Sigmoid colon (tissue), 7 donors: ENCODE results near the gene INSL3. TPM values are rescaled to one million over a fixed set of nuclear protein-coding genes. Genes with fewer than 3 reads are reported as not detected.

ENCODE experiments used
- DNase-seq: peaks from one replicate; pipeline ENCODE4 v3.0.0-alpha.2; 2019
- H3K27ac ChIP-seq, 4 donors: fragments of 200-600 bp; sonication (generic); one replicate each; pipeline ENCODE4 v1.5.1; 2016 to 2019; ENCODE audit warnings: mild to moderate bottlenecking in 1 of 4
- H3K27me3 ChIP-seq, 3 donors: fragments of 200-600 bp; sonication (generic); one replicate each; pipeline ENCODE4 v1.5.1; 2019; ENCODE audit warnings: mild to moderate bottlenecking in 1 of 3
- H3K36me3 ChIP-seq, 4 donors: fragments of 200-600 bp; sonication (generic); one replicate each; pipeline ENCODE4 v1.5.1; 2016 to 2019
- H3K4me1 ChIP-seq, 4 donors: fragments of 200-600 bp; sonication (generic); one replicate each; pipeline ENCODE4 v1.5.1; 2017 to 2019
- H3K4me3 ChIP-seq, 4 donors: fragments of 200-600 bp; sonication (generic); one replicate each; pipeline ENCODE4 v1.5.1; 2017 to 2019; ENCODE audit warnings: mild to moderate bottlenecking in 2 of 4, moderate library complexity in 1 of 4
- H3K9me3 ChIP-seq, 4 donors: fragments of 200-600 bp in 3 of 4; sonication (generic) in 3 of 4; one replicate each; pipeline versions ENCODE4 v1.5.1 to v1.6.1; 2013 to 2019
- CTCF ChIP-seq, 4 experiments: fragments of 450-650 bp in 3 of 4; fragments of 200-600 bp in 1 of 4; IDR thresholded peaks; one replicate each; pipeline ENCODE4 v1.5.1; 2016 to 2019; ENCODE audit warnings: antibody characterized with exemption in 4 of 4, mild to moderate bottlenecking in 3 of 4, moderate library complexity in 2 of 4
- EP300 ChIP-seq, 4 donors: sonication (generic); formaldehyde crosslinking; IDR thresholded peaks; one replicate each; pipeline ENCODE4 v1.6.1; 2017; ENCODE audit warnings: antibody characterized with exemption in 4 of 4
- POLR2A ChIP-seq, 2 donors: fragments of 450-650 bp; IDR thresholded peaks; one replicate each; pipeline ENCODE4 v1.6.1; 2016; ENCODE audit warnings: antibody characterized with exemption in 2 of 2, mild to moderate bottlenecking in 2 of 2, moderate library complexity in 2 of 2
- POLR2AphosphoS5 ChIP-seq, 4 donors: sonication (generic); formaldehyde crosslinking; IDR thresholded peaks; one replicate each; pipeline ENCODE4 v1.6.1; 2017; ENCODE audit warnings: antibody characterized with exemption in 4 of 4
- whole genome bisulfite sequencing, 2 donors: extraction: QIAGEN DNeasy Blood & Tissue Kit; methylation state at CpG; one replicate each; pipeline ENCODE4 v1.1.7; 2013; 5-methylcytosine and 5-hydroxymethylcytosine counted together
- intact Hi-C: fragments of 100-400 bp; cut with DNase I; formaldehyde crosslinking; loops from one replicate; pipeline ENCODE4 v1.15.1; 2023
- polyA plus RNA-seq, 3 donors: library from polyadenylated mRNA; stranded (reverse); fragments of 200-250 nt; gene quantifications; one replicate each; pipeline ENCODE4 v1.2.3, GENCODE V29; 2013
- total RNA-seq, 4 donors: library from RNA; depleted of rRNA; stranded (reverse); fragments of >200 nt; gene quantifications; one replicate each; pipeline ENCODE4 v1.1.0, GENCODE V29; 2016
- donor health status: healthy with polysubstance abuse.
- donor health status: Bipolar disorder and iron deficiency.
- donor health status: healthy.

The INSL3 gene
- total and polyA plus RNA-seq, 7 donors, result 0.85 TPM; not detected in 6

GRCh38 chr19:17807731-17808316 is 13.5 kb downstream of the INSL3 start:
- peaks cover 0 to 12% (median 6%) of the 10 kb centered on the region in 3 donors for H3K27me3 ChIP-seq
- WGBS, 2 donors, result 69 to 87% methylated on average over 38 of the region's 38 CpGs
- TF ChIP-seq CTCF (IDR thresholded peaks at IDR 0.05) (no peak), POLR2A (IDR thresholded peaks at IDR 0.05) (no peak), POLR2AphosphoS5 (IDR thresholded peaks at IDR 0.05) (no peak), EP300 (IDR thresholded peaks at IDR 0.05) (no peak)

GRCh38 chr19:17806945-17807344 is 14.4 kb downstream of the INSL3 start:
- no peak overlapping the region for H3K27ac ChIP-seq
- H3K4me3 ChIP-seq, result no peak overlapping the region
- no peak for TF ChIP-seq EP300 (IDR thresholded peaks at IDR 0.05)
- TF ChIP-seq CTCF (IDR thresholded peaks at IDR 0.05), result no peak
- TF ChIP-seq POLR2AphosphoS5 (IDR thresholded peaks at IDR 0.05), result no peak
- TF ChIP-seq POLR2A (IDR thresholded peaks at IDR 0.05), result no peak
- DNase-seq, result no peak
- no peaks in the 10 kb centered on the region for H3K4me1 ChIP-seq
- H3K9me3 ChIP-seq, result no peaks in the 10 kb centered on the region
- peaks cover 0 to 12% (median 6%) of the 10 kb centered on the region in 3 donors for H3K27me3 ChIP-seq
- intact Hi-C loops, result no loop called here
- no peaks in the 10 kb centered on the region for H3K36me3 ChIP-seq
- WGBS, 2 donors, result 56 to 71% methylated on average over 3 of the region's 3 CpGs

More at GRCh38 chr19:17807731-17808316, 13.5 kb downstream of the INSL3 start:
- intact Hi-C loops, result no loop called here
- DNase-seq, result no peak
- Histone ChIP-seq H3K9me3 (no peaks in the 10 kb centered on the region), H3K4me1 (no peaks in the 10 kb centered on the region), H3K4me3 (no peak overlapping the region), H3K36me3 (no peaks in the 10 kb centered on the region), H3K27ac (no peak overlapping the region)

GRCh38 chr19:17805427-17805826 is 15.9 kb downstream of the INSL3 start:
- H3K4me1 ChIP-seq, result no peaks in the 10 kb centered on the region
- no peaks in the 10 kb centered on the region for H3K9me3 ChIP-seq
- H3K27me3 ChIP-seq, result peaks cover 0 to 12% (median 6%) of the 10 kb centered on the region in 3 donors
- H3K4me3 ChIP-seq, result no peak overlapping the region
- TF ChIP-seq EP300 (IDR thresholded peaks at IDR 0.05), result no peak
- TF ChIP-seq POLR2AphosphoS5 (IDR thresholded peaks at IDR 0.05), result no peak
- TF ChIP-seq CTCF (IDR thresholded peaks at IDR 0.05), result no peak
- DNase-seq, result no peak
- WGBS, 2 donors, result 94% methylated on average over 4 of the region's 4 CpGs
- intact Hi-C loops, result no loop called here
- H3K36me3 ChIP-seq, result no peaks in the 10 kb centered on the region
- H3K27ac ChIP-seq, result no peak overlapping the region

- Histone ChIP-seq H3K4me1 (no peaks in the 10 kb centered on the region), H3K27me3 (peaks cover 0 to 15% (median 4%) of the 10 kb centered on the region in 3 donors), H3K4me3 (no peak overlapping the region), H3K27ac (no peak overlapping the region), H3K36me3 (no peaks in the 10 kb centered on the region), H3K9me3 (no peaks in the 10 kb centered on the region)
- 44 to 61% methylated on average over 14 of the region's 14 CpGs for WGBS, 2 donors
- no peak for DNase-seq
- TF ChIP-seq POLR2AphosphoS5 (IDR thresholded peaks at IDR 0.05), result no peak
- no peak for TF ChIP-seq POLR2A (IDR thresholded peaks at IDR 0.05)
- TF ChIP-seq CTCF (IDR thresholded peaks at IDR 0.05), result no peak
- no peak for TF ChIP-seq EP300 (IDR thresholded peaks at IDR 0.05)
- intact Hi-C loops, result no loop called here
These were observed 17.9 kb downstream of the INSL3 start for GRCh38 chr19:17803264-17803896.
